Measurements from ENCODE around the gene CIZ1. TPM values are rescaled to one million over a fixed set of nuclear protein-coding genes. Genes with fewer than 3 reads are reported as not detected.

Gene CIZ1
- total and polyA plus RNA-seq, 2 of the 13 experiments (the other 11 are each of a cell fraction or from before 2014, with no cell fraction given) = 30.6 to 50.3 TPM

- TF ChIP-seq PREB (CRISPR knock-in tag; IDR thresholded peaks at IDR 0.05) (no peak), PITX1 (CRISPR knock-in tag; IDR thresholded peaks at IDR 0.05) (no peak), AHR (CRISPR knock-in tag; IDR thresholded peaks at IDR 0.05) (no peak), XRCC5 (optimal IDR thresholded peaks at IDR 0.05; ENCODE audit: low read length) (no peak), ATRX (CRISPR knock-in tag; IDR thresholded peaks at IDR 0.05; ENCODE audit: borderline replicate concordance) (no peak), ZNF460 (CRISPR knock-in tag; IDR thresholded peaks at IDR 0.05; ENCODE audit: borderline replicate concordance) (no peak), CBFB (CRISPR knock-in tag; IDR thresholded peaks at IDR 0.05) (0 out of 2 replicates have a peak, but pooled peaks have one; percentile 17), GFI1 (CRISPR knock-in tag; IDR thresholded peaks at IDR 0.05; ENCODE audit: borderline replicate concordance) (no peak), NFKB2 (CRISPR knock-in tag; IDR thresholded peaks at IDR 0.05; ENCODE audit: borderline replicate concordance) (peak; percentile 62; the same call in 1 of the 2 replicates), ZBTB7A (CRISPR knock-in tag; IDR thresholded peaks at IDR 0.05) (no peak), ZSCAN9 (CRISPR knock-in tag; IDR thresholded peaks at IDR 0.05; ENCODE audit: borderline replicate concordance) (no peak), ZNF776 (CRISPR knock-in tag; IDR thresholded peaks at IDR 0.05) (peak; percentile 28; the same call in 1 of the 2 replicates), FOXO1 (CRISPR knock-in tag; IDR thresholded peaks at IDR 0.05) (no peak), ZNF672 (CRISPR knock-in tag; IDR thresholded peaks at IDR 0.05) (no peak), RXRB (CRISPR knock-in tag; IDR thresholded peaks at IDR 0.05; ENCODE audit: borderline replicate concordance) (no peak), TBX2 (CRISPR knock-in tag; IDR thresholded peaks at IDR 0.05; ENCODE audit: borderline replicate concordance) (peak; percentile 67; the same call in 1 of the 2 replicates), ZNF580 (CRISPR knock-in tag; IDR thresholded peaks at IDR 0.05; ENCODE audit: borderline replicate concordance, low read depth) (peak; percentile 41; the same call in 1 of the 2 replicates), ZNF615 (CRISPR knock-in tag; IDR thresholded peaks at IDR 0.05; ENCODE audit: borderline replicate concordance) (no peak), HMGA1 (CRISPR knock-in tag; conservative IDR thresholded peaks at IDR 0.05) (no peak), SMAD1 (CRISPR knock-in tag; IDR thresholded peaks at IDR 0.05; ENCODE audit: borderline replicate concordance, low read depth) (no peak), FLYWCH1 (CRISPR knock-in tag; IDR thresholded peaks at IDR 0.05) (no peak), ZIK1 (CRISPR knock-in tag; IDR thresholded peaks at IDR 0.05; ENCODE audit: borderline replicate concordance, low read depth) (no peak), ZNF484 (CRISPR knock-in tag; IDR thresholded peaks at IDR 0.05; ENCODE audit: borderline replicate concordance, low read depth) (no peak), TCF7 (IDR thresholded peaks at IDR 0.05; ENCODE audit: low read depth) (no peak), HHEX (CRISPR knock-in tag; IDR thresholded peaks at IDR 0.05) (no peak), ZNF605 (CRISPR knock-in tag; IDR thresholded peaks at IDR 0.05) (peak; percentile 88), ZNF747 (CRISPR knock-in tag; IDR thresholded peaks at IDR 0.05; ENCODE audit: borderline replicate concordance) (peak; percentile 47; the same call in 1 of the 2 replicates), TSC22D2 (CRISPR knock-in tag; IDR thresholded peaks at IDR 0.05; ENCODE audit: borderline replicate concordance) (no peak), ARNT (IDR thresholded peaks at IDR 0.05) (no peak), ZEB1 (IDR thresholded peaks at IDR 0.05; ENCODE audit: insufficient replicate concordance, low read depth) (peak; percentile 40), ZNF235 (CRISPR knock-in tag; IDR thresholded peaks at IDR 0.05; ENCODE audit: borderline replicate concordance) (no peak)
These were observed 31.4 kb downstream of the CIZ1 start, which contains the start of gene BBLN (continued) for GRCh38 chr9:128159784-128160602.

All from HepG2 (cell line).